VCaP (cell line): Measurements from ENCODE around the gene ST7.
"Not testable (repeated sequence)": the region's sequence is repeated elsewhere in the genome, so short reads cannot be mapped to it uniquely, and the experiment has no call there.

Experiments used
- H3K27ac ChIP-seq: fragments of 450-650 bp; 2 replicates; pipeline ENCODE4 v1.5.1; 2017
- TF ChIP-seq, protein P1 (sequence below): fragments of 450-650 bp; conservative IDR thresholded peaks from 2 replicates; pipeline ENCODE4 v1.5.1; 2017; ENCODE audit warnings: mild to moderate bottlenecking, moderate library complexity

ST7 gene

DNA sequence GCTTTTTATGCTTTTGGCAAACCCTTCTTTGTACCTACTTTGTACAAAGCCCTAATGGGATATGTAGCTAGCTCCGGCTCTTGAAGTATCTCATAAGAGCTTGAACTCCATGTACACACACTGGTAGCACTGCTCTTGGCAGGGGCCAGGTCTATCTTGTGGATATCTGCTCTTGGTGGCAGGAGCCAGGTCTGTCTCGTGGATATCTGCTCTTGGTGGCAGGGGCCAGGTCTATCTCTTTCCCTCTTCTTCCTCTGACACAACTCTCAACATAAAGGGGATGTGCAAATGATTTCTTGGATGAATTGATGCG lies 277.7 kb downstream of the ST7 start:
- H3K27ac ChIP-seq, result no peak overlapping the region
- TF ChIP-seq, protein P1, sequence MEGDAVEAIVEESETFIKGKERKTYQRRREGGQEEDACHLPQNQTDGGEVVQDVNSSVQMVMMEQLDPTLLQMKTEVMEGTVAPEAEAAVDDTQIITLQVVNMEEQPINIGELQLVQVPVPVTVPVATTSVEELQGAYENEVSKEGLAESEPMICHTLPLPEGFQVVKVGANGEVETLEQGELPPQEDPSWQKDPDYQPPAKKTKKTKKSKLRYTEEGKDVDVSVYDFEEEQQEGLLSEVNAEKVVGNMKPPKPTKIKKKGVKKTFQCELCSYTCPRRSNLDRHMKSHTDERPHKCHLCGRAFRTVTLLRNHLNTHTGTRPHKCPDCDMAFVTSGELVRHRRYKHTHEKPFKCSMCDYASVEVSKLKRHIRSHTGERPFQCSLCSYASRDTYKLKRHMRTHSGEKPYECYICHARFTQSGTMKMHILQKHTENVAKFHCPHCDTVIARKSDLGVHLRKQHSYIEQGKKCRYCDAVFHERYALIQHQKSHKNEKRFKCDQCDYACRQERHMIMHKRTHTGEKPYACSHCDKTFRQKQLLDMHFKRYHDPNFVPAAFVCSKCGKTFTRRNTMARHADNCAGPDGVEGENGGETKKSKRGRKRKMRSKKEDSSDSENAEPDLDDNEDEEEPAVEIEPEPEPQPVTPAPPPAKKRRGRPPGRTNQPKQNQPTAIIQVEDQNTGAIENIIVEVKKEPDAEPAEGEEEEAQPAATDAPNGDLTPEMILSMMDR, result no peak

- TF ChIP-seq, protein P1, result no peak
- H3K27ac ChIP-seq, result no peak overlapping the region
These were observed 284.3 kb downstream of the ST7 start for GRCh38 chr7:117237646-117238045.

DNA sequence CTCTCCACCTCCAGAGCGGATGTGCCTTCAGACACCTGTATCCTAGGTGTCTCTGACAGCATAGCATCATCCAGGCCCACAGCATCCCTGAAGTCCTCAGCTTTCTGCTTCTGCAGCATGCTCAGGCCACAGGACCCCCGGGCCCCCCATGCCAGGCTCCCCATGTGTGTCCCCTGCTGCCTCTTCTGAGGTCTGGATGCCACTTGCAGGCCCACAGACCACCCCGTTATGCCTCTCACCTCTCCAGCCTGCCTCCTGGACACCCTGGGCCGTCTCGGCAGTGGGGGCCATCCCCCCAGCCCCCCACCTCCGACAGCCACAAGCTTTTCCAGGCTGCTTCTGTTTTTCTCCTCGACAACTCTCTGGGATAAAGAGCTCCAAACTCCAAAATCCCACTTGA lies 285.2 kb downstream of the ST7 start:
- no peak overlapping the region for H3K27ac ChIP-seq
- TF ChIP-seq, protein P1, result no peak

GRCh38 chr7:117238937-117239336 lies 285.6 kb downstream of the ST7 start:
- TF ChIP-seq, protein P1, result no peak
- no peak overlapping the region for H3K27ac ChIP-seq

DNA sequence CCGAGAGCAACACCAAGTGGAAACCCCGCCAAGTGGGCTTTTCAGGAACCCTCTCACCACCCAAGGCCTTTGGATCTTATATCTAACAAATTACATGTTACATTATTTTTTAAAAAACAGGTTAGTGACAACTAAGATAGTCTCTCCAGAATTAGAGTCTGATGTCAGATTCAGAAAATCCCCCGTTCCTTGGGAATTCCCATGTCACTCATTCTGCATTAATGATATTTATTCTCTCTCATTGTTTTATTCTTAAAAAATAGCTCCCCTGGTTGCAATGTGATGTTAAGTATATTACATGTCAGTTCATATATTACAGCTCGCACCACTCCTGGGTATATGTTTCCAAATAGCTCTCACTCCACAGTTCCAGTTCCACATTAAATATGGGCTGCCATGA lies 287.8 kb downstream of the ST7 start:
- no peak overlapping the region for H3K27ac ChIP-seq
- TF ChIP-seq, protein P1, result no peak

GRCh38 chr7:117243390-117243789 lies 290.1 kb downstream of the ST7 start:
- TF ChIP-seq, protein P1, result no peak
- H3K27ac ChIP-seq, result no peak overlapping the region

DNA sequence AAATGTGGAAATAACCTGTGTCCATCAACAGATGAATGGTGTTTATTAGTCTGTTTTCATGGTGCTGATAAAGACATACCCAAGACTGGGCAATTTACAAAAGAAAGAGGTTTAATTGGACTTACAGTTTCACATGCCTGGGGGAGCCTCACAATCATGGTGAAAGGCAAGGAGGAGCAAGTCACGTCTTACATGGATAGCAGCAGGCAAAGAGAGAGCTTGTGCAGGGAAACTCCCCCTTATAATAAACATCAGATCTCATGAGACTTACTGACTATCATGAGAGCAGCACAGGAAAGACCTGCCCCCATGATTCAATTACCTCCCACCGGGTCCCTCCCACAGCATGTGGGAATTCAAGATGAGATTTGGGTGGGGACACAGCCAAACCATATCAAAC lies 292.4 kb downstream of the ST7 start:
- H3K27ac ChIP-seq, result not testable (repeated sequence)

GRCh38 chr7:117247809-117248208 lies 294.5 kb downstream of the ST7 start:
- H3K27ac ChIP-seq, result no peak overlapping the region

More at GRCh38 chr7:117247809-117248208, 294.5 kb downstream of the ST7 start:
- TF ChIP-seq, protein P1, result no peak
